ENCODE measurements around the gene SDC1. TPM values are rescaled to one million over a fixed set of nuclear protein-coding genes. Genes with fewer than 3 reads are reported as not detected.

SDC1 gene
- total RNA-seq, 2 experiments from 2014 or later, result 0.10 TPM; not detected in 1

DNA sequence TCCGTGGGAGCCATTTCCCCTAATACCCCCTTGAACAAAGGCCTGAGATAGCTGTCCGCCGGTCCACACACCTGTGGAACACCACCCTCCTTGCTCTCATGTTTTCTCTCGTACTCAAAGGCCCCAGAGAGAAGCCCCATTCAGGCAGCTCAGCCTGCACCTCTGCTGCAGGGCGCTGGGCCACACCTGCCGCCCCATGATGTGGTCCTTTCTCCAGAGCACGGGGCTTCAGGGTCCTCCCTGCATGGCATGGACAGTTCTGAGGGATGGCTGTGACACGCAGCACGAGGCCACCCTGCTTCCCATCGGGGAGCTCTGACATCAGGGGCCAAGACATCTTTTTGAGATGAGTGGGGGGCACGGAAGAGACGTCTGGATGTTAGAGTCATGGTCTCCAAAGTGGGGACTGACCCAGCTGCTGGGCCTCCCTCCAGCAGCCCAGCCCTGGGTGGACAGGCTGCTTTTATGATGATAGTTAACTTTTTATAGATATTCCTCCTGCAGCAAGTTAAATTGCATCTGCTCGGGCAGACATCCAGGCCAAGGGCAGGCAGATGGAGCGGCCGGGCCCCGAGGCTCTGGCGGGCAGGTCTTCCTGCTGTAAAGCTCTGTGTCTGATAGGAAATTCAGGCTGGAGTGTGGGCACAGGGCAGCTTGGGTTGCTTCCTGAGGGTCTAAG, 56.7 kb downstream of the SDC1 start:
- DNase-seq (ENCODE audit: low spot score), result no peak
- BruUV-seq (replicated peaks), result no TSS peak
- no peaks in the 10 kb centered on the region for H3K36me3 ChIP-seq (ENCODE audit: insufficient read depth, low read length)
- no peak overlapping the region for H2AFZ ChIP-seq (ENCODE audit: low read length)
- H3K79me2 ChIP-seq (ENCODE audit: insufficient read depth, low read depth, low read length), result no peaks in the 10 kb centered on the region
- H3K4me2 ChIP-seq (ENCODE audit: low read length), result no peak overlapping the region
- H3K9me2 ChIP-seq (ENCODE audit: insufficient read depth, low read length), result no peaks in the 10 kb centered on the region
- CTCF ChIA-PET (ENCODE audit: unreplicated experiment), result no interaction called here
- H3K4me3 ChIP-seq (ENCODE audit: low read depth, low read length, poor library complexity, severe bottlenecking), result no peak overlapping the region
- TF ChIP-seq, protein P1, sequence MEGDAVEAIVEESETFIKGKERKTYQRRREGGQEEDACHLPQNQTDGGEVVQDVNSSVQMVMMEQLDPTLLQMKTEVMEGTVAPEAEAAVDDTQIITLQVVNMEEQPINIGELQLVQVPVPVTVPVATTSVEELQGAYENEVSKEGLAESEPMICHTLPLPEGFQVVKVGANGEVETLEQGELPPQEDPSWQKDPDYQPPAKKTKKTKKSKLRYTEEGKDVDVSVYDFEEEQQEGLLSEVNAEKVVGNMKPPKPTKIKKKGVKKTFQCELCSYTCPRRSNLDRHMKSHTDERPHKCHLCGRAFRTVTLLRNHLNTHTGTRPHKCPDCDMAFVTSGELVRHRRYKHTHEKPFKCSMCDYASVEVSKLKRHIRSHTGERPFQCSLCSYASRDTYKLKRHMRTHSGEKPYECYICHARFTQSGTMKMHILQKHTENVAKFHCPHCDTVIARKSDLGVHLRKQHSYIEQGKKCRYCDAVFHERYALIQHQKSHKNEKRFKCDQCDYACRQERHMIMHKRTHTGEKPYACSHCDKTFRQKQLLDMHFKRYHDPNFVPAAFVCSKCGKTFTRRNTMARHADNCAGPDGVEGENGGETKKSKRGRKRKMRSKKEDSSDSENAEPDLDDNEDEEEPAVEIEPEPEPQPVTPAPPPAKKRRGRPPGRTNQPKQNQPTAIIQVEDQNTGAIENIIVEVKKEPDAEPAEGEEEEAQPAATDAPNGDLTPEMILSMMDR (conservative IDR thresholded peaks at IDR 0.05; ENCODE audit: low read length), result no peak
- TF ChIP-seq EZH2phosphoT487 (IDR thresholded peaks at IDR 0.05; ENCODE audit: borderline replicate concordance, low read depth, low read length), result no peak
- intact Hi-C loops (cut with micrococcal nuclease; ENCODE audit: unreplicated experiment), result no loop called here
- no peak overlapping the region for H3K27ac ChIP-seq (ENCODE audit: low read depth, low read length, poor library complexity, severe bottlenecking)
- H4K20me1 ChIP-seq (ENCODE audit: insufficient read depth, low read length), result no peaks in the 10 kb centered on the region
- H3K9me3 ChIP-seq (ENCODE audit: low read length), result no peaks in the 10 kb centered on the region
- H3K4me1 ChIP-seq (ENCODE audit: insufficient read depth, low read length, poor library complexity, severe bottlenecking), result no peaks in the 10 kb centered on the region
- POLR2A ChIA-PET, result interaction anchor here (1.1 to 1.3 kb wide), 2 partner anchors 27 to 46 kb away, joined by 3 to 4 read pairs; no protein-coding TSS in a partner anchor

DNA sequence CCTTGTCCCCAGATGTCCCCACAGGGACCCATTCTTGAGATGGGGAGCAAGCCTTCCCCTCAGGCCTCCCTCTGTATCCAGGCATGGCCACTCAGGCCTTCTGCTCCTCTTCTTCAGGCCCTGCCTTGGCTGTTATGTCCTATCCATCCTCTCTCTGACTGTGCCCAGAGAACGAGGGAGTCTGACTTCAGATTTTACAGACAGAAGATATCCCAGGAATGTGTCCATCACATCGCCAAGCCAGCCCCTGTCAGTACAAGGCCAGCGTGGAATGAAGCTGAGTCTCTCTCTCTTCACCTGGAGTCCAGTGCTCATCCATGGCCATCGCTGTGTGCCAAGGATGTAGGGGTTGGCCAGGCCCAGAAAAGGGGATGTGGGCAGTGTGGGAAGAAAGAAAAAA, 57.6 kb downstream of the SDC1 start:
- Histone ChIP-seq H3K36me3 (ENCODE audit: insufficient read depth, low read length) (no peaks in the 10 kb centered on the region), H3K9me3 (ENCODE audit: low read length) (no peaks in the 10 kb centered on the region), H3K9me2 (ENCODE audit: insufficient read depth, low read length) (no peaks in the 10 kb centered on the region), H3K27ac (ENCODE audit: low read depth, low read length, poor library complexity, severe bottlenecking) (no peak overlapping the region), H3K79me2 (ENCODE audit: insufficient read depth, low read depth, low read length) (no peaks in the 10 kb centered on the region), H4K20me1 (ENCODE audit: insufficient read depth, low read length) (no peaks in the 10 kb centered on the region), H3K4me1 (ENCODE audit: insufficient read depth, low read length, poor library complexity, severe bottlenecking) (no peaks in the 10 kb centered on the region), H2AFZ (ENCODE audit: low read length) (no peak overlapping the region), H3K4me3 (ENCODE audit: low read depth, low read length, poor library complexity, severe bottlenecking) (no peak overlapping the region), H3K4me2 (ENCODE audit: low read length) (no peak overlapping the region)
- intact Hi-C loops (cut with micrococcal nuclease; ENCODE audit: unreplicated experiment), result no loop called here
- CTCF ChIA-PET (ENCODE audit: unreplicated experiment), result no interaction called here
- no peak for DNase-seq (ENCODE audit: low spot score)
- POLR2A ChIA-PET, result interaction anchor here (0.6 to 1.3 kb wide), 3 partner anchors 26 to 59 kb away, joined by 3 to 4 read pairs (median 4); no protein-coding TSS in a partner anchor
- no TSS peak for BruUV-seq (replicated peaks)
- TF ChIP-seq EZH2phosphoT487 (IDR thresholded peaks at IDR 0.05; ENCODE audit: borderline replicate concordance, low read depth, low read length), result no peak
- TF ChIP-seq, protein P1 (conservative IDR thresholded peaks at IDR 0.05; ENCODE audit: low read length), result no peak
